Gastroesophageal sphincter (tissue), 4 donors: Measurements from ENCODE around the gene ID1. TPM values are rescaled to one million over a fixed set of nuclear protein-coding genes. Genes with fewer than 3 reads are reported as not detected.

Experiments
- ATAC-seq: fragments of 150-250 bp; one replicate; pipeline ENCODE4 v1.9.1; 2016; ENCODE audit warnings: mild to moderate bottlenecking, moderate library complexity
- H3K27ac ChIP-seq, 4 donors: fragments of 200-600 bp; sonication (generic) in 3 of 4; 1 replicate in 3 of 4; 2 replicates in 1 of 4; pipeline ENCODE4 v1.5.1; 2016 to 2019
- H3K27me3 ChIP-seq: fragments of 200-600 bp; sonication (generic); one replicate; pipeline ENCODE4 v1.5.1; 2019
- H3K36me3 ChIP-seq, 2 donors: fragments of 200-600 bp; sonication (generic); one replicate each; pipeline ENCODE4 v1.5.1; 2019; ENCODE audit warnings: control low read depth in 1 of 2
- H3K4me1 ChIP-seq, 3 donors: fragments of 200-600 bp; sonication (generic); 1 replicate in 2 of 3; 2 replicates in 1 of 3; pipeline ENCODE4 v1.5.1; 2016 to 2019; ENCODE audit warnings: control low read depth in 2 of 3
- H3K4me3 ChIP-seq, 2 donors: fragments of 200-600 bp; sonication (generic); one replicate each; pipeline ENCODE4 v1.5.1; 2019; ENCODE audit warnings: mild to moderate bottlenecking in 1 of 2, moderate library complexity in 1 of 2
- H3K9me3 ChIP-seq, 3 donors: fragments of 200-600 bp; sonication (generic); one replicate each; pipeline ENCODE4 v1.5.1; 2017 to 2019; ENCODE audit warnings: control low read depth in 2 of 3
- EP300 ChIP-seq: sonication (generic); formaldehyde crosslinking; IDR thresholded peaks from one replicate; pipeline ENCODE4 v1.6.1; 2017; ENCODE audit warnings: antibody characterized with exemption, mild to moderate bottlenecking
- POLR2A ChIP-seq, 2 donors: fragments of 450-650 bp; IDR thresholded peaks; one replicate each; pipeline ENCODE4 v1.6.1; 2017; ENCODE audit warnings: antibody characterized with exemption in 2 of 2, mild to moderate bottlenecking in 2 of 2, moderate library complexity in 1 of 2
- POLR2AphosphoS5 ChIP-seq: sonication (generic); formaldehyde crosslinking; IDR thresholded peaks from one replicate; pipeline ENCODE4 v1.6.1; 2017; ENCODE audit warnings: antibody characterized with exemption
- WGBS, 2 donors: methylation state at CpG; one replicate each; pipeline ENCODE4 v1.1.5; 2018; ENCODE audit warnings: low coverage in 1 of 2; 5-methylcytosine and 5-hydroxymethylcytosine counted together
- small RNA-seq, 4 donors: library from RNA; depleted of rRNA; stranded (forward); fragments of <200 nt; gene quantifications; one replicate each; pipeline ENCODE3, GENCODE V24; 2016
- total RNA-seq, 4 donors: library from RNA; depleted of rRNA; stranded (reverse); fragments of >200 nt; gene quantifications; one replicate each; pipeline ENCODE4 v1.1.0, GENCODE V29; 2016
- TF ChIP-seq, protein P1 (sequence below), 4 experiments: fragments of 200-600 bp in 2 of 4; fragments of 450-650 bp in 2 of 4; sonication (generic) in 1 of 4; IDR thresholded peaks; one replicate each; pipeline ENCODE4 v1.5.1; 2017 to 2019; ENCODE audit warnings: antibody characterized with exemption in 4 of 4, mild to moderate bottlenecking in 2 of 4, moderate library complexity in 2 of 4

ID1 gene
- total RNA-seq, 4 donors from 2014 or later = 221 to 714 (median 372) TPM

DNA sequence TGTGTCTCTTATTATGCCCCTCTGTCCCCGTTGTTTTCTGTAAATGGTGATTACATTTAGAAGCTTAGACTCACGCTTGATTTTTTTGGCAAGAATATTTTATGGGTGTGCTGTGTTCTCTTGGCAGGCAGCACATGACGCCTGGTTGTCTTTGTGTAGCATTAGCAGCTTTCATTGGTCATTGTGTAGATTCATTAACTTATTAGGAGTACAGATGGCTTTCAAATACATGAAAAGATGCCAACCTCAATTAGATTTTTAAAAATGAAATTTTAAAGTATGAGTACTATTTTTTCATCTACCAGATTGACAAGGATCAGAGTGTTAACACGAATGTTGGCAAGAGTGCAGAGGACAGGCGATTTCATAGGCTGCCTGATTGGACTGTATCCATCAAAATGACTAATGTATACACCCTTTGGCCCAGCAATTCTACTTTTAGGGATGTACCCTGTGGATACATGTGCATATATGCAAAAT is 47.9 kb downstream of the ID1 start:
- Histone ChIP-seq H3K36me3 (no peaks in the 10 kb centered on the region), H3K27ac (no peak overlapping the region), H3K4me3 (no peak overlapping the region), H3K27me3 (no peaks in the 10 kb centered on the region), H3K9me3 (no peaks in the 10 kb centered on the region), H3K4me1 (peaks cover 0 to 17% (median 9%) of the 10 kb centered on the region in 3 donors)
- no peak for ATAC-seq
- TF ChIP-seq POLR2AphosphoS5 (no peak), EP300 (no peak), POLR2A (IDR thresholded peaks at IDR 0.05) (no peak)
- TF ChIP-seq, protein P1, sequence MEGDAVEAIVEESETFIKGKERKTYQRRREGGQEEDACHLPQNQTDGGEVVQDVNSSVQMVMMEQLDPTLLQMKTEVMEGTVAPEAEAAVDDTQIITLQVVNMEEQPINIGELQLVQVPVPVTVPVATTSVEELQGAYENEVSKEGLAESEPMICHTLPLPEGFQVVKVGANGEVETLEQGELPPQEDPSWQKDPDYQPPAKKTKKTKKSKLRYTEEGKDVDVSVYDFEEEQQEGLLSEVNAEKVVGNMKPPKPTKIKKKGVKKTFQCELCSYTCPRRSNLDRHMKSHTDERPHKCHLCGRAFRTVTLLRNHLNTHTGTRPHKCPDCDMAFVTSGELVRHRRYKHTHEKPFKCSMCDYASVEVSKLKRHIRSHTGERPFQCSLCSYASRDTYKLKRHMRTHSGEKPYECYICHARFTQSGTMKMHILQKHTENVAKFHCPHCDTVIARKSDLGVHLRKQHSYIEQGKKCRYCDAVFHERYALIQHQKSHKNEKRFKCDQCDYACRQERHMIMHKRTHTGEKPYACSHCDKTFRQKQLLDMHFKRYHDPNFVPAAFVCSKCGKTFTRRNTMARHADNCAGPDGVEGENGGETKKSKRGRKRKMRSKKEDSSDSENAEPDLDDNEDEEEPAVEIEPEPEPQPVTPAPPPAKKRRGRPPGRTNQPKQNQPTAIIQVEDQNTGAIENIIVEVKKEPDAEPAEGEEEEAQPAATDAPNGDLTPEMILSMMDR (IDR thresholded peaks at IDR 0.05) = no peak
- WGBS, 2 donors = 11% methylated on average over 5 of the region's 5 CpGs

- no peak for TF ChIP-seq POLR2A (IDR thresholded peaks at IDR 0.05)
- TF ChIP-seq POLR2AphosphoS5 = no peak
- TF ChIP-seq, protein P1 (IDR thresholded peaks at IDR 0.05) = no peak
- no peak for TF ChIP-seq EP300
- H3K4me3 ChIP-seq = no peak overlapping the region
- H3K27ac ChIP-seq = no peak overlapping the region
- peaks cover 0 to 17% (median 9%) of the 10 kb centered on the region in 3 donors for H3K4me1 ChIP-seq
- no peaks in the 10 kb centered on the region for H3K27me3 ChIP-seq
- WGBS, 2 donors = 43 to 46% methylated on average over 4 of the region's 5 CpGs
- ATAC-seq = no peak
- no peaks in the 10 kb centered on the region for H3K9me3 ChIP-seq
- H3K36me3 ChIP-seq = no peaks in the 10 kb centered on the region
Observed at GRCh38 chr20:31653561-31653960, 48.5 kb downstream of the ID1 start.

DNA sequence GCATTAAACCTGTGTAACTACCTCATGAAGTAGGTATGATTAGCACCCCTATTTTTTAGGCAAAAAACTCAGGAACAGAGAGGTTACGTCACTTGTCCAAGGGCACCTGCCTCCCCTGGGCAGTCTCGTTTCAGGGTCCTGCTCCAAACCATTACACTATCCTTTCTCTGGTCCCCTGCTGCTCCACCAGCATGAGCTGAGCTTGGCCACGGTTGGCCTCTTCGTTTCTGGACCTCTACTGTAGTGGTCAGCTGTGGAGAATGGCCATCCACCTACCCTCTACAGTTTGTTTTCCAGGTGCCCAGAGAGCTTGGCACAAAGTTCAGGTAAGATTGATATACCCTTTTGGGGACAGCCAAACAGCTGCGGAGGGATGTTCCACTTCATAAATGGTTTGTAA is 49.4 kb downstream of the ID1 start:
- H3K9me3 ChIP-seq = no peaks in the 10 kb centered on the region
- WGBS, 2 donors = 65 to 74% methylated on average over 4 to 5 of the region's 5 CpGs
- ATAC-seq = no peak

More for the DNA sequence above, 49.4 kb downstream of the ID1 start:
- Histone ChIP-seq H3K36me3 (no peaks in the 10 kb centered on the region), H3K27ac (no peak overlapping the region), H3K27me3 (no peaks in the 10 kb centered on the region), H3K4me1 (peaks cover 0 to 17% (median 9%) of the 10 kb centered on the region in 3 donors), H3K4me3 (no peak overlapping the region)
- TF ChIP-seq EP300 (no peak), POLR2AphosphoS5 (no peak), POLR2A (IDR thresholded peaks at IDR 0.05) (no peak)
- TF ChIP-seq, protein P1 (IDR thresholded peaks at IDR 0.05) = no peak

Small RNA genes lying within 50 kb of the gene (small RNA-seq; reads per million reads assigned to genes)
- 0 to 0.12 (median 0) reads per million in 4 donors for gene MIR3193

Other genes starting within 250 kb of the ID1 start
- gene DEFB118, start 236.7 kb upstream of the ID1 start, total RNA-seq = not detected
- gene DEFB119, start 214.7 kb upstream of the ID1 start, total RNA-seq = not detected
- gene DEFB121, start 199.1 kb upstream of the ID1 start, total RNA-seq = not detected
- not detected for gene DEFB123, start 164.7 kb upstream of the ID1 start, total RNA-seq
- 1 to 10 TPM in 1 of 4 donors, not detected in 3; 2.0 TPM for gene DEFB124, start 130.2 kb upstream of the ID1 start, total RNA-seq
- 1 to 10 TPM; 3.2 to 7.1 (median 5.4) TPM for gene REM1, start 130.0 kb upstream of the ID1 start, total RNA-seq
- 10 to 100 TPM; 39.1 to 55.9 (median 44.8) TPM for gene HM13, start 90.8 kb upstream of the ID1 start, total RNA-seq
- 10 to 100 TPM in 2 of 4 donors, 1 to 10 TPM in 1, not detected in 1; 4.6 to 40.9 (median 12.1) TPM for gene COX4I2, start 32.6 kb downstream of the ID1 start, total RNA-seq
- 100 to 1,000 TPM in 3 of 4 donors, 10 to 100 TPM in 1; 71.9 to 171 (median 135) TPM for gene BCL2L1, start 117.6 kb downstream of the ID1 start, total RNA-seq
- gene TPX2, start 134.0 kb downstream of the ID1 start, total RNA-seq = 1 to 10 TPM in 1 of 4 donors, under 1 TPM in 3; 0.13 to 1.4 (median 0.74) TPM
- gene MYLK2, start 214.1 kb downstream of the ID1 start, total RNA-seq = under 1 TPM in 3 of 4 donors, not detected in 1; 0.27 to 0.54 (median 0.31) TPM
- gene FOXS1, start 240.3 kb downstream of the ID1 start, total RNA-seq = 1 to 10 TPM in 2 of 4 donors, under 1 TPM in 1, not detected in 1; 0.62 to 3.9 (median 2.3) TPM